Kidney epithelial cell (primary cell): Measurements from ENCODE around the gene BNC2. TPM values are rescaled to one million over a fixed set of nuclear protein-coding genes. Genes with fewer than 3 reads are reported as not detected.

Source experiments
- DNase-seq: peaks from one replicate; pipeline ENCODE4 v3.0.0-alpha.2; 2010; ENCODE audit warnings: low read depth
- H3K27me3 ChIP-seq: 2 replicates; pipeline ENCODE4 v1.6.0; 2011; ENCODE audit warnings: low read length; ENCODE audit not compliant: control insufficient read depth, insufficient read depth
- H3K36me3 ChIP-seq: 2 replicates; pipeline ENCODE4 v1.5.1; 2011; ENCODE audit warnings: low read length; ENCODE audit not compliant: control insufficient read depth, insufficient read depth
- H3K4me3 ChIP-seq: 2 replicates; pipeline ENCODE4 v1.5.1; 2011; ENCODE audit warnings: low read depth, mild to moderate bottlenecking, control low read depth, low read length
- total RNA-seq: library from RNA; depleted of rRNA; stranded (reverse); fragments of >200 nt; gene quantifications from 2 replicates; pipeline ENCODE4 v1.2.3, GENCODE V29; 2015
- TF ChIP-seq, protein P1 (sequence below): IDR thresholded peaks from 2 replicates; pipeline ENCODE4 v1.5.1; 2011; ENCODE audit warnings: mild to moderate bottlenecking, moderate library complexity, low read length, control low read depth, inconsistent platforms; ENCODE audit not compliant: insufficient read depth, poor library complexity, severe bottlenecking

BNC2 gene
- total RNA-seq, 1 donor from 2014 or later = 1.5 TPM

DNA sequence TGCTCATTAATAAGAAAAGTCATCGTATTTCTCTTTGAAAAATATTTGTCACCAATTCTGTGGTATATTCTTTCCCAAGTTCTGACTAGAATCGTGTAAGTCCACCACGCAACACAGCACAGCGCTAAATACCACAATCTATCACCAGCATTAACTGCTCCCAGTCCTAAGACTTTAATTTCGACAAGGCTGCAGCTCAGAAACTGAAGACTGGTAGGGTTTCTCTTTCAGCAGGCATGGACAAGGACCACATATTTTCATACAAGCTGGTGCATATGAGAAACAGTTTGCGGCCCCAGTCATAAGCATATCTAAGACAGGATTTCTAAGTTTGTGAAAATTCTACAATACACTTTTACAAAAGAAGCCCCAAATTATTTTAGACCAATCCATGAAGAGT is 24.1 kb downstream of the BNC2 start:
- TF ChIP-seq, protein P1, sequence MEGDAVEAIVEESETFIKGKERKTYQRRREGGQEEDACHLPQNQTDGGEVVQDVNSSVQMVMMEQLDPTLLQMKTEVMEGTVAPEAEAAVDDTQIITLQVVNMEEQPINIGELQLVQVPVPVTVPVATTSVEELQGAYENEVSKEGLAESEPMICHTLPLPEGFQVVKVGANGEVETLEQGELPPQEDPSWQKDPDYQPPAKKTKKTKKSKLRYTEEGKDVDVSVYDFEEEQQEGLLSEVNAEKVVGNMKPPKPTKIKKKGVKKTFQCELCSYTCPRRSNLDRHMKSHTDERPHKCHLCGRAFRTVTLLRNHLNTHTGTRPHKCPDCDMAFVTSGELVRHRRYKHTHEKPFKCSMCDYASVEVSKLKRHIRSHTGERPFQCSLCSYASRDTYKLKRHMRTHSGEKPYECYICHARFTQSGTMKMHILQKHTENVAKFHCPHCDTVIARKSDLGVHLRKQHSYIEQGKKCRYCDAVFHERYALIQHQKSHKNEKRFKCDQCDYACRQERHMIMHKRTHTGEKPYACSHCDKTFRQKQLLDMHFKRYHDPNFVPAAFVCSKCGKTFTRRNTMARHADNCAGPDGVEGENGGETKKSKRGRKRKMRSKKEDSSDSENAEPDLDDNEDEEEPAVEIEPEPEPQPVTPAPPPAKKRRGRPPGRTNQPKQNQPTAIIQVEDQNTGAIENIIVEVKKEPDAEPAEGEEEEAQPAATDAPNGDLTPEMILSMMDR = no peak
- DNase-seq = no peak
- Histone ChIP-seq H3K4me3 (no peak overlapping the region), H3K27me3 (no peaks in the 10 kb centered on the region), H3K36me3 (no peaks in the 10 kb centered on the region)

DNA sequence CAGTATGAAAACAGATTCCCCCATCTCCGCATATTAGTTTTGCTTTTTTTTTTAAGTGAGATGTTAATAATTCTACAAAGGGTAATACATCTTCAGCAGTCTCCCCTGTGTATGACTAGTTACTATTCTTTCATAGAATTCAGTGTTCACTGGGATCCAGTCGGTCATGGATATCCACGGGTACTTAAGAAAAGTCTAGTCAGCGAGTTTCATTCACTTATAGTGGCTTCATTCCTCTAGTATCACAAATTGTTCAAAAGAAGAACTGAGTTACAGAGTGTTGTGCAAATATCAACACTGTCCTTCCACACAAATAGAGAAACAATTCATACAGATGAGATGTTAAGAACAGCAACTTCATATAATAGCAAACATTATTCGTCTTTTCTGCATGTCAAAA is 35.7 kb downstream of the BNC2 start:
- TF ChIP-seq, protein P1 = no peak
- DNase-seq = no peak
- Histone ChIP-seq H3K27me3 (no peaks in the 10 kb centered on the region), H3K4me3 (no peak overlapping the region), H3K36me3 (no peaks in the 10 kb centered on the region)

DNA sequence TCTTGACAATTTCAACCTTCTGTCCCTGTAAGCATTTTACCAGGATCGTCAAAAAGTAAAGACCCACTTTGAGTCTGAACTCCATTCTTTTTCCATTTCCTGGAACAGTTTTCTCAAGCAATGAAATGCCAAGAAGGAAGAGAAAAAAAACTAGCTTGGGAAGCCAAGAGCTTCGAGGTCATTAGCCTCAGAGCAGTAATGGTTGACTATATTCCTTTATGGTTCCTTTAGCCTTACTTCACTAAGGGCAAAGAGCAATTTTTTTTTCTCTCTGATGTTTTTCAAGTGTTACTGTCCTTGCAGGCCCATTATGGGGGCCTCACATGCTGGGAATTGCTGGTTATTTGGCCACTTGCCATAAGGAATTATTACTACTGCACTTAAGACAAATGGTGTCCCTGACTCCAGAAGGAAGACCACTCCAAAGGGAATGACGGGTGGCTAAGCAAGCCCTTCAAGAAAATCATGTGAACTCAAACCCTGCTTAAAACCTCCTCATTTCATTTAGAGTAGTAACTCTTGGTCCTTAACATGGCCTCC is 37.1 kb downstream of the BNC2 start:
- TF ChIP-seq, protein P1 = no peak
- no peak overlapping the region for H3K4me3 ChIP-seq
- no peak for DNase-seq
- no peaks in the 10 kb centered on the region for H3K27me3 ChIP-seq
- no peaks in the 10 kb centered on the region for H3K36me3 ChIP-seq

DNA sequence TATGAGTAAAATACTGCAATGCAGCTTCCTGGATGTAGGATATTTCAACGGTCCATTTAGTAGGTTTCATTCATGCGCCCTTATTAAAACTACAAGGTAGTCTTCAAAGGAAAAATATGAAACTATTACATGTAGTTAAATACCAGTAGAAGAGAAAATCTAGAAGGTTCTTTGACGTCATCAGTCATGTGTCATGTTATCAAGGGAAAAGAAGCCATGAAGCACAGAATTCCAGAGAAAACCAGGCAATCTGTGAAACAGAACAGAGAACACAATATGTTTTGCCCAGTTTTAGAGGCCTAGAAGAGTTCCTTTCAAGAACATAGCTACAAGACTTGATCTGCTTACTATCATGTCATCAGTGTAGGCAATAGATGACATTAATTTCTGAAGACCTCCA is 38.4 kb downstream of the BNC2 start:
- H3K4me3 ChIP-seq = no peak overlapping the region
- DNase-seq = no peak
- no peaks in the 10 kb centered on the region for H3K27me3 ChIP-seq
- no peaks in the 10 kb centered on the region for H3K36me3 ChIP-seq
- TF ChIP-seq, protein P1 = no peak

DNA sequence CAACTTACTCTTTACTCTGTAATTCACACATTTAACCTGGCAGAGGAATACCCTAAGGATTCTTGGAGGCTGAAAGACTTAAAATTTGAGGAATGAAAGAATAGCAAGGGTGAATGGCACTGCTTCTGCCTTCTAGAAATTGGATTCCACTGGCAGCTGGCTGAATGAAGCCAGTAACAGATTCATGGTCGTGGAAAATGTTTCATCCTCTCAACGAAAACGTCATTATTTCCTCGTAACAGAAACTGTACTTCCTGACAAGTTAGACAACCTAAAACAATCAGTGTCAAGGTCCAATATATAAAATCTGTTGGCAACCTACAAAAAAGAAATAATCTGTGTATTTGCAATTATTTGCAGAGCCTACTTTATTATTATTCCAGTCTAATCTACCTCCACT is 39.7 kb downstream of the BNC2 start:
- no peaks in the 10 kb centered on the region for H3K36me3 ChIP-seq
- no peaks in the 10 kb centered on the region for H3K27me3 ChIP-seq
- TF ChIP-seq, protein P1 = no peak
- DNase-seq = no peak
- H3K4me3 ChIP-seq = no peak overlapping the region

DNA sequence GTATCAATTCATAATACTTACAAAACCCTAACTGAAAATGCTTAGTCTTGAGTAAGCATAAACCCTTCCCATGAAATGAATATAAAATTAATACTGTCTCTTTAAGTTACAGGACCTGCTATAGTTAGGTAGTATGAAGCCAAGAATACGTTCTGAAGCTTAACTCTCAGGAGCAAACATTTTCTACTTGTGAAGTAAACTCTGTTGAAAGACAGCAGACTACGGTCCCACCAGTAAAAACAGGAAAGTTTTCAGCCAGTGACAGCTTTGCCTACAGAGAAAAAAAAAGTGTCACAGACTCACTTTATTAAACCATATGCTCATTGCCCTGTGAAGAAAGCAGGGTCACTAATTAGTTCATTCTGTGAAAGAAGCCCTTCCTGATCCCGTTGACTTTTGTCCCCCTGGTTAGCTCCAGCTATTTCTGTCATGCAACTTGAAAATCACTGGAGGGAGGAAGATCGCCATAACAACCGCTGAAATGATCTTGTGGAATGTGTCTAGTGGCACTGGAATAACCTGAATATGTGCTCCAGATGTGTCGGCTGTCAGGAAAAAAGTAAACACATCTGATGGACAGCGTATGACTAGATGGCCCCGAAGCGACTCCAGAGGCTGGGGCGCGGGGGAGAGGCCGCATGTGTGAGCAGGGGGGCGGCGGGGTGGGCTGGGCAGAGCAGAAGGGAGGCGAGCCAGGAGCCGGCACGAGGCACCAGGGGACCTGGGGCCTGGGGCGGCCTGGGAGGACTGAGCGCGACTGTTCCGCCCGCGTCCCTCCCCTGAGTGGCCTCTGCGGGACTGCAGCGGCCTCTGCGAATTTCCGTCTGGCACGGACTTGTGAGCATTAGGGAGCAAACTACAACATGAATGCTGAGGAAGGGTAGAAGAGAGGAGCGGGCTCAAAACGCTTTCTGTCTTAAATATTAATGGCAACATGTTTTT is 41.9 kb downstream of the BNC2 start:
- Histone ChIP-seq H3K4me3 (peak overlapping the region; percentile 2), H3K27me3 (no peaks in the 10 kb centered on the region), H3K36me3 (no peaks in the 10 kb centered on the region)
- TF ChIP-seq, protein P1 = no peak
- peak; percentile 51 for DNase-seq
